GM12878 (cell line): ENCODE results near the gene LDB3. TPM values are rescaled to one million over a fixed set of nuclear protein-coding genes. Genes with fewer than 3 reads are reported as not detected.
A peak's percentile ranks its signal among the peaks of the same experiment; 100 is the strongest.

Experiments
- BCL3 ChIP-seq: IDR thresholded peaks from 2 replicates; pipeline ENCODE4 v1.6.1; 2011; ENCODE audit warnings: borderline replicate concordance, low read depth, mild to moderate bottlenecking, moderate library complexity, low read length; ENCODE audit not compliant: insufficient read depth, poor library complexity, severe bottlenecking
- BRCA1 ChIP-seq: IDR thresholded peaks from 2 replicates; pipeline ENCODE4 v1.6.1; 2011; ENCODE audit warnings: low read depth, low read length, improper control_type of control experiment
- EGR1 ChIP-seq, 2 experiments: IDR thresholded peaks; 1 replicate in 1 of 2; 2 replicates in 1 of 2; pipeline ENCODE4 v1.6.1; 2011 to 2012; ENCODE audit warnings: low read depth in 2 of 2, low read length in 2 of 2, borderline replicate concordance in 1 of 2, mild to moderate bottlenecking in 1 of 2, moderate library complexity in 1 of 2
- EZH2 ChIP-seq: IDR thresholded peaks from 2 replicates; pipeline ENCODE4 v1.6.1; 2012; ENCODE audit warnings: low read depth, mild to moderate bottlenecking, control low read depth, inconsistent platforms, low read length, borderline replicate concordance; ENCODE audit not compliant: control insufficient read depth
- FOXM1 ChIP-seq: IDR thresholded peaks from 2 replicates; pipeline ENCODE4 v1.6.1; 2012; ENCODE audit warnings: low read depth, mild to moderate bottlenecking, inconsistent platforms, low read length, moderate library complexity
- GABPA ChIP-seq: IDR thresholded peaks from 2 replicates; pipeline ENCODE4 v1.6.1; 2014; ENCODE audit warnings: antibody characterized with exemption, low read depth, mild to moderate bottlenecking, inconsistent platforms
- JUND ChIP-seq: IDR thresholded peaks from 2 replicates; pipeline ENCODE4 v1.6.1; 2012; ENCODE audit warnings: low read depth, mild to moderate bottlenecking, low read length, improper control_type of control experiment, moderate library complexity
- KAT2A ChIP-seq: conservative IDR thresholded peaks from 2 replicates; pipeline ENCODE4 v1.6.1; 2011; ENCODE audit warnings: low read depth, low read length; ENCODE audit not compliant: control insufficient read depth
- LARP7 ChIP-seq: fragments of 450-650 bp; IDR thresholded peaks from 2 replicates; pipeline ENCODE4 v1.6.1; 2017; ENCODE audit warnings: mild to moderate bottlenecking
- MLLT1 ChIP-seq: fragments of 450-650 bp; IDR thresholded peaks from 2 replicates; pipeline ENCODE4 v1.6.1; 2016; ENCODE audit warnings: mild to moderate bottlenecking
- NFIC ChIP-seq: IDR thresholded peaks from 2 replicates; pipeline ENCODE4 v1.6.1; 2012; ENCODE audit warnings: low read depth, mild to moderate bottlenecking, inconsistent platforms, low read length, moderate library complexity
- NR2C1 ChIP-seq: fragments of 450-650 bp; IDR thresholded peaks from 2 replicates; pipeline ENCODE4 v1.6.1; 2017; ENCODE audit warnings: antibody characterized with exemption, mild to moderate bottlenecking, moderate library complexity
- NR2C2 ChIP-seq: IDR thresholded peaks from 2 replicates; pipeline ENCODE4 v1.6.1; 2011; ENCODE audit warnings: borderline replicate concordance, low read depth; ENCODE audit not compliant: control insufficient read depth, insufficient read length
- POLR2AphosphoS2 ChIP-seq: IDR thresholded peaks from 2 replicates; pipeline ENCODE4 v1.6.1; 2011; ENCODE audit warnings: low read depth, mild to moderate bottlenecking, low read length, improper control_type of control experiment, moderate library complexity
- POLR2AphosphoS5 ChIP-seq: IDR thresholded peaks from 2 replicates; pipeline ENCODE4 v1.6.1; 2011; ENCODE audit warnings: mild to moderate bottlenecking, low read length, inconsistent platforms
- RAD51 ChIP-seq: fragments of 450-650 bp; IDR thresholded peaks from 2 replicates; pipeline ENCODE4 v1.6.1; 2016; ENCODE audit warnings: moderate library complexity, mild to moderate bottlenecking, inconsistent platforms
- RELA ChIP-seq: fragments of 450-650 bp; IDR thresholded peaks from 2 replicates; pipeline ENCODE4 v1.8.0; 2014; ENCODE audit warnings: borderline replicate concordance; ENCODE audit not compliant: partially characterized antibody
- RFX5 ChIP-seq: IDR thresholded peaks from 2 replicates; pipeline ENCODE4 v1.6.1; 2011; ENCODE audit warnings: low read depth, low read length, improper control_type of control experiment
- SIX5 ChIP-seq: IDR thresholded peaks from 2 replicates; pipeline ENCODE4 v1.6.1; 2011; ENCODE audit warnings: mild to moderate bottlenecking, low read depth, low read length, moderate library complexity; ENCODE audit not compliant: severe bottlenecking
- SMARCA5 ChIP-seq: fragments of 450-650 bp; IDR thresholded peaks from 2 replicates; pipeline ENCODE4 v1.6.1; 2017; ENCODE audit warnings: mild to moderate bottlenecking
- STAT3 ChIP-seq: IDR thresholded peaks from 2 replicates; pipeline ENCODE4 v1.6.1; 2011; ENCODE audit warnings: low read depth, low read length, improper control_type of control experiment
- SUZ12 ChIP-seq: fragments of 200-600 bp; sonication (generic); IDR thresholded peaks from one replicate; pipeline ENCODE4 v1.6.1; 2018; ENCODE audit warnings: antibody characterized with exemption, mild to moderate bottlenecking; ENCODE audit not compliant: unreplicated experiment
- TARDBP ChIP-seq: IDR thresholded peaks from 2 replicates; pipeline ENCODE4 v1.6.1; 2016; ENCODE audit warnings: borderline replicate concordance
- TCF12 ChIP-seq: IDR thresholded peaks from 2 replicates; pipeline ENCODE4 v1.6.1; 2011; ENCODE audit warnings: low read depth, mild to moderate bottlenecking, low read length
- TCF3 ChIP-seq: IDR thresholded peaks from 2 replicates; pipeline ENCODE4 v1.6.1; 2012; ENCODE audit warnings: low read depth, mild to moderate bottlenecking, low read length, borderline replicate concordance; ENCODE audit not compliant: insufficient read depth
- USF2 ChIP-seq: IDR thresholded peaks from 2 replicates; pipeline ENCODE4 v1.6.1; 2011; ENCODE audit warnings: low read depth, low read length, improper control_type of control experiment, borderline replicate concordance
- YY1 ChIP-seq: IDR thresholded peaks from 2 replicates; pipeline ENCODE4 v1.6.1; 2011; ENCODE audit warnings: low read depth, mild to moderate bottlenecking, low read length
- ZBED1 ChIP-seq: IDR thresholded peaks from 2 replicates; pipeline ENCODE4 v1.6.1; 2016; ENCODE audit warnings: borderline replicate concordance
- ZSCAN29 ChIP-seq: fragments of 450-650 bp; IDR thresholded peaks from 2 replicates; pipeline ENCODE4 v1.6.1; 2017; ENCODE audit warnings: mild to moderate bottlenecking, moderate library complexity
- ZZZ3 ChIP-seq: IDR thresholded peaks from 2 replicates; pipeline ENCODE4 v1.6.1; 2011; ENCODE audit warnings: low read depth; ENCODE audit not compliant: control insufficient read depth, insufficient read length
- polyA plus RNA-seq, 11 experiments: library from polyadenylated mRNA; depleted of rRNA in 4 of 11; unstranded in 6 of 11; stranded (reverse) in 5 of 11; fragments of >200 nt; fragmentation: Nextera tagmentation in 4 of 11; fragmentation: Illumina TruSeq in 1 of 11; extraction: Ambion mirVana in 4 of 11; extraction: Trizol in 1 of 11; gene quantifications; 1 replicate in 1 of 11; 2 replicates in 10 of 11; pipeline versions ENCODE4 v1.2.1 to v1.2.3, GENCODE V29; 2011 to 2016; ENCODE audit warnings: inconsistent platforms in 2 of 11, missing spikeins in 2 of 11, low read depth in 1 of 11
- total RNA-seq, 4 experiments: library from RNA; depleted of rRNA in 3 of 4; stranded (reverse); fragments of >200 nt in 3 of 4; fragmentation: Illumina TruSeq in 1 of 4; extraction: Trizol in 1 of 4; gene quantifications; 2 replicates each; pipeline versions ENCODE4 v1.2.1 to v1.2.3, GENCODE V29; 2013 to 2021

The LDB3 gene
- total and polyA plus RNA-seq, 10 of the 15 experiments (the other 5 are each of a cell fraction or from before 2014, with no cell fraction given), result 0.02 to 0.07 (median 0.04) TPM; not detected in 1

GRCh38 chr10:86712317-86712707 is 44.0 kb downstream of the LDB3 start (continued):
- no peak for TF ChIP-seq KAT2A
- TF ChIP-seq ZZZ3, result no peak
- TF ChIP-seq RFX5, result no peak
- no peak for TF ChIP-seq SIX5
- peak; percentile 76 for TF ChIP-seq SMARCA5
- no peak for TF ChIP-seq EZH2
- no peak for TF ChIP-seq NR2C2
- peak; percentile 66; the same call in 1 of the 2 replicates for TF ChIP-seq MLLT1
- no peak for TF ChIP-seq TARDBP
- TF ChIP-seq RAD51, result no peak
- no peak for TF ChIP-seq ZBED1
- peak; percentile 71; the same call in 1 of the 2 replicates for TF ChIP-seq TCF12
- TF ChIP-seq JUND, result no peak
- no peak for TF ChIP-seq BRCA1
- TF ChIP-seq TCF3, result 0 out of 2 replicates have a peak, but pooled peaks have one; percentile 32
- no peak for TF ChIP-seq FOXM1
- no peak for TF ChIP-seq BCL3
- no peak for TF ChIP-seq ZSCAN29
- TF ChIP-seq RELA, result no peak
- no peak for TF ChIP-seq NFIC
- no peak for TF ChIP-seq GABPA
- TF ChIP-seq POLR2AphosphoS2, result no peak
- TF ChIP-seq NR2C1, result no peak
- TF ChIP-seq USF2, result no peak
- TF ChIP-seq POLR2AphosphoS5, result peak; percentile 65
- TF ChIP-seq STAT3, result no peak
- no peak for TF ChIP-seq SUZ12
- peak; percentile 92 for TF ChIP-seq YY1
- TF ChIP-seq LARP7, result no peak
- TF ChIP-seq EGR1 (IDR thresholded peaks at IDR 0.05; ENCODE audit: borderline replicate concordance in 1 of 2, low read depth in 2 of 2, low read length in 2 of 2), result no peak
- TF ChIP-seq, all 136 proteins: peak for 24
